Kidney epithelial cell (primary cell): ENCODE data around the gene MLH3. TPM values are rescaled to one million over a fixed set of nuclear protein-coding genes. Genes with fewer than 3 reads are reported as not detected.

Source experiments
- DNase-seq: peaks from one replicate; pipeline ENCODE4 v3.0.0-alpha.2; 2010; ENCODE audit warnings: low read depth
- H3K27me3 ChIP-seq: 2 replicates; pipeline ENCODE4 v1.6.0; 2011; ENCODE audit warnings: low read length; ENCODE audit not compliant: control insufficient read depth, insufficient read depth
- H3K36me3 ChIP-seq: 2 replicates; pipeline ENCODE4 v1.5.1; 2011; ENCODE audit warnings: low read length; ENCODE audit not compliant: control insufficient read depth, insufficient read depth
- H3K4me3 ChIP-seq: 2 replicates; pipeline ENCODE4 v1.5.1; 2011; ENCODE audit warnings: low read depth, mild to moderate bottlenecking, control low read depth, low read length
- CTCF ChIP-seq: IDR thresholded peaks from 2 replicates; pipeline ENCODE4 v1.5.1; 2011; ENCODE audit warnings: mild to moderate bottlenecking, moderate library complexity, low read length, control low read depth, inconsistent platforms; ENCODE audit not compliant: insufficient read depth, poor library complexity, severe bottlenecking
- total RNA-seq: library from RNA; depleted of rRNA; stranded (reverse); fragments of >200 nt; gene quantifications from 2 replicates; pipeline ENCODE4 v1.2.3, GENCODE V29; 2015

MLH3 gene
- total RNA-seq, 1 donor from 2014 or later: 17.9 TPM

GRCh38 chr14:74964787-74965485 lies 86.3 kb downstream of the MLH3 start:
- Histone ChIP-seq H3K4me3 (no peak overlapping the region), H3K27me3 (no peaks in the 10 kb centered on the region), H3K36me3 (no peaks in the 10 kb centered on the region)
- no peak for TF ChIP-seq CTCF
- no peak for DNase-seq

Other genes with a start within 250 kb of the MLH3 start
- gene PROX2, start 175.3 kb downstream of the MLH3 start, total RNA-seq: not detected in 2 replicates
- 84.1 and 87.0 TPM in 2 replicates for gene DLST, start 169.6 kb downstream of the MLH3 start, total RNA-seq
- 20.0 and 20.7 TPM in 2 replicates for gene RPS6KL1, start 128.2 kb downstream of the MLH3 start, total RNA-seq
- 10.5 and 11.2 TPM in 2 replicates for gene PGF, start 95.9 kb downstream of the MLH3 start, total RNA-seq
- gene EIF2B2, start 48.5 kb downstream of the MLH3 start, total RNA-seq: 63.9 and 78.6 TPM in 2 replicates
- 6.8 and 18.6 TPM in 2 replicates for gene ACYP1, start 12.6 kb upstream of the MLH3 start, total RNA-seq
- gene ZC2HC1C, start 18.2 kb upstream of the MLH3 start, total RNA-seq: 4.0 and 9.2 TPM in 2 replicates
- gene NEK9, start 75.6 kb upstream of the MLH3 start, total RNA-seq: 28.1 and 43.5 TPM in 2 replicates
- gene TMED10, start 125.1 kb upstream of the MLH3 start, total RNA-seq: 271 and 309 TPM in 2 replicates
- 5.5 and 9.2 TPM in 2 replicates for gene FOS, start 227.4 kb upstream of the MLH3 start, total RNA-seq